Measurements from ENCODE around the gene WWTR1. TPM values are rescaled to one million over a fixed set of nuclear protein-coding genes. Genes with fewer than 3 reads are reported as not detected.

The WWTR1 gene
- total and polyA plus RNA-seq, 2 of the 8 experiments (the other 6 are each of a cell fraction or from before 2014, with no cell fraction given), result 15.7 to 18.6 TPM

DNA sequence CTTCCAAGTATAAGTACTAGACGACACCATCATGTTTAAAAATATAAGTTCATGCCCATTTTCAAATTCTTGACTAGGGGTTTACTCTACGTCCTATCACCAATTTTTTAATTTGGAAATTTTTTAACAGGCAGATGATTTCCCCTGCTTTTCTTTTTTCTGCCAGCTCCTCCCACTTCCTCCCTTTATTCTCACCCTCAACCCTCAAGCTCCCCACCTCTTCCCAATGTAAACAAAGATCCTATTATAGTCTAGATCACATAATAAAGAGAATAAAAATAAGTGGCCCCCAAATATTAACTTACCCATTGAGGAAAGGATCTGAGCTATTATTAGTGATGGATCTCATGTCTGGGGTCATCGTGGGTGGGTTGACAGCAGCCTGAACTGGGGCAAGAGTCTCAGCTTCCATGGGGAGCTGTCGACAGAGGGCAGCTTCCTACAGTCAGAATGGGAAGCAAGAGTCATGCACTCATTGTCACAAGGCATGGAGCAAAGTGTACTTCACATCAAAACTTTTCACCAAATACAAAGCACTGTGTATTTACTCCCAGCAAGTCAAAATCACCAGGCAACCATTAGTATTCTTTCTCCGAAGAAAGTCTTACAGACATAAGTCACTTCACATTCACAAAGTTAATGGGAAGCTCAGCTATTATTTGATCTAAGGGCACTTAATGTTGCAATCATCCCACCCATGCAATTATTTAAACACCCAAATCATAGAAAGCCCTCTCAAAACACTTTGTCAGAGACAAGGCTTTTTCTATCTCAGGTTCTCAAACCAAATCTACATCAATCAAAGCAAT lies 130.1 kb downstream of the WWTR1 start:
- Histone ChIP-seq H3K14ac (ENCODE audit: insufficient read length) (no peak overlapping the region), H4K5ac (ENCODE audit: insufficient read length, low read depth, low read length) (no peak overlapping the region), H3K9ac (replicated peaks in 1 of 4; ENCODE audit: extremely low read depth in 1 of 4, low read depth in 3 of 4, low read length in 3 of 4) (no peak overlapping the region), H3K27ac (ENCODE audit: low read depth, low read length) (no peak overlapping the region), H2AFZ (ENCODE audit: low read length) (no peak overlapping the region), H2BK5ac (ENCODE audit: low read depth, low read length) (no peak overlapping the region), H3K79me2 (ENCODE audit: control insufficient read depth in 1 of 2, insufficient read depth in 2 of 2, low read length in 2 of 2) (no peaks in the 10 kb centered on the region), H3K9me3 (ENCODE audit: insufficient read depth in 2 of 2, low read depth in 1 of 2, low read length in 1 of 2) (no peaks in the 10 kb centered on the region), H3K36me3 (ENCODE audit: control insufficient read depth in 2 of 4, insufficient read depth in 4 of 4, low read length in 3 of 4) (peaks cover 0 to 9% (median 0%) of the 10 kb centered on the region in 4 experiments; a peak in 2 of 8 replicates), H3K4me2 (ENCODE audit: insufficient read depth in 1 of 2, low read depth in 2 of 2, low read length in 2 of 2) (no peak overlapping the region), H3K18ac (ENCODE audit: extremely low read depth, low read length) (no peak overlapping the region), H2BK15ac (ENCODE audit: low read length) (no peak overlapping the region), H2BK20ac (ENCODE audit: low read length) (no peak overlapping the region), H3K23ac (ENCODE audit: insufficient read length) (no peak overlapping the region), H3K4ac (replicated peaks; ENCODE audit: insufficient read length, low read depth, low read length) (no peak overlapping the region), H3K23me2 (ENCODE audit: low read depth, low read length) (no peaks in the 10 kb centered on the region), H2BK12ac (ENCODE audit: low read depth, low read length) (no peak overlapping the region), H4K8ac (ENCODE audit: extremely low read depth, insufficient read depth, low read length) (no peak overlapping the region), H3K4me3 (ENCODE audit: extremely low read depth in 1 of 4, insufficient read depth in 2 of 4, low read depth in 3 of 4, low read length in 4 of 4) (no peak overlapping the region), H2AK5ac (ENCODE audit: low read depth, low read length) (no peak overlapping the region), H2BK120ac (replicated peaks; ENCODE audit: low read depth, low read length) (no peak overlapping the region), H4K91ac (replicated peaks; ENCODE audit: insufficient read length, low read length) (no peak overlapping the region), H3K56ac (replicated peaks; ENCODE audit: insufficient read length, low read depth, low read length) (no peak overlapping the region), H4K20me1 (replicated peaks in 1 of 2; ENCODE audit: control insufficient read depth in 1 of 2, insufficient read depth in 2 of 2, low read length in 2 of 2) (no peaks in the 10 kb centered on the region), H3K4me1 (replicated peaks in 1 of 4; ENCODE audit: control insufficient read depth in 3 of 4, insufficient read depth in 4 of 4, low read length in 3 of 4) (no peaks in the 10 kb centered on the region), H3K79me1 (ENCODE audit: low read depth, low read length) (no peaks in the 10 kb centered on the region), H3K27me3 (replicated peaks in 1 of 4; ENCODE audit: control insufficient read depth in 3 of 4, extremely low read depth in 1 of 4, insufficient read depth in 3 of 4, low read length in 3 of 4) (no peaks in the 10 kb centered on the region)
- DNase-seq (ENCODE audit: low read depth in 1 of 2, low spot score in 2 of 2) (no peak), FAIRE-seq (no peak)
- ChIA-PET CTCF (ENCODE audit: partially characterized antibody) (interaction anchor here (0.6 to 1.8 kb wide), 11 partner anchors 8 to 243 kb away, joined by 3 to 9 read pairs (median 4); partner anchors contain the start of gene COMMD2), POLR2A (ENCODE audit: partially characterized antibody) (interaction anchor here (1.2 kb wide), 1 partner anchor 131 kb away, joined by 7 read pairs; the partner anchor contains the start of gene WWTR1)
- 78% methylated on average over 5 of the region's 5 CpGs; no CpG with 5 or more reads in 1 of the 2 experiments for WGBS, 2 experiments (ENCODE audit: extremely low coverage in 1 of 2, insufficient coverage in 1 of 2, insufficient read length in 1 of 2, insufficient replicate concordance in 2 of 2, low coverage in 1 of 2, low lambda C conversion rate in 2 of 2, missing lambda C conversion rate in 1 of 2)
- TF ChIP-seq SP1 (IDR thresholded peaks at IDR 0.05; ENCODE audit: low read depth, low read length), result no peak
- no peak for TF ChIP-seq HDAC2 (IDR thresholded peaks at IDR 0.05; ENCODE audit: borderline replicate concordance in 1 of 2, low read depth in 2 of 2, low read length in 2 of 2)
- TF ChIP-seq CTCF (IDR thresholded peaks at IDR 0.05; ENCODE audit: control extremely low read depth in 1 of 3, insufficient read depth in 1 of 3, low read depth in 1 of 3, low read length in 3 of 3), result peak in 1 of 3 experiments; percentile 22; a peak in 1 of 4 replicates
- TF ChIP-seq SAP30 (IDR thresholded peaks at IDR 0.05; ENCODE audit: insufficient read depth, insufficient replicate concordance, low read length), result no peak
- TF ChIP-seq RAD21 (IDR thresholded peaks at IDR 0.05 in 1 of 2, conservative IDR thresholded peaks at IDR 0.05 in 1 of 2; ENCODE audit: low read depth in 2 of 2, low read length in 2 of 2), result peak; percentile 24 to 41; a peak in 2 of 4 replicates
